Transverse colon (tissue), 4 donors: ENCODE measurements around the gene SEMA4D. TPM values are rescaled to one million over a fixed set of nuclear protein-coding genes. Genes with fewer than 3 reads are reported as not detected.

ENCODE experiments used
- DNase-seq: peaks from one replicate; pipeline ENCODE4 v3.0.0-alpha.2; 2019
- H3K27ac ChIP-seq, 4 donors: fragments of 200-600 bp; sonication (generic); 2 replicates each; pipeline ENCODE4 v1.5.1; 2016 to 2018; ENCODE audit warnings: inconsistent platforms in 4 of 4
- H3K27me3 ChIP-seq: fragments of 200-600 bp; sonication (generic); 2 replicates; pipeline ENCODE4 v1.5.1; 2017; ENCODE audit warnings: inconsistent platforms
- H3K36me3 ChIP-seq, 4 donors: fragments of 200-600 bp; sonication (generic); 2 replicates each; pipeline ENCODE4 v1.5.1; 2017 to 2019; ENCODE audit warnings: inconsistent platforms in 4 of 4
- H3K4me1 ChIP-seq, 4 donors: fragments of 200-600 bp; sonication (generic); 2 replicates each; pipeline ENCODE4 v1.5.1; 2017 to 2020; ENCODE audit warnings: inconsistent platforms in 4 of 4
- H3K4me3 ChIP-seq, 4 donors: fragments of 200-600 bp; sonication (generic); 1 replicate in 1 of 4; 2 replicates in 3 of 4; pipeline versions ENCODE4 v1.5.1 to v1.6.1; 2017 to 2019; ENCODE audit warnings: inconsistent platforms in 4 of 4
- H3K9me3 ChIP-seq, 2 donors: fragments of 200-600 bp; sonication (generic); 2 replicates each; pipeline ENCODE4 v1.5.1; 2017 to 2019; ENCODE audit warnings: inconsistent platforms in 2 of 2
- EP300 ChIP-seq: sonication (generic); formaldehyde crosslinking; IDR thresholded peaks from one replicate; pipeline ENCODE4 v1.6.1; 2017; ENCODE audit warnings: antibody characterized with exemption, low read depth
- POLR2A ChIP-seq: fragments of 450-650 bp; IDR thresholded peaks from one replicate; pipeline ENCODE4 v1.6.1; 2016; ENCODE audit warnings: antibody characterized with exemption, mild to moderate bottlenecking, moderate library complexity
- POLR2AphosphoS5 ChIP-seq, 3 donors: sonication (generic); formaldehyde crosslinking; IDR thresholded peaks; one replicate each; pipeline ENCODE4 v1.6.1; 2016; ENCODE audit warnings: antibody characterized with exemption in 3 of 3
- WGBS, 2 donors: methylation state at CpG; one replicate each; pipeline ENCODE4 v1.1.5; 2018; ENCODE audit warnings: low coverage in 1 of 2; 5-methylcytosine and 5-hydroxymethylcytosine counted together
- in situ Hi-C, 4 donors: fragments of 200-750 bp; cut with MboI; loops; one replicate each; pipeline versions ENCODE4 v1.15.0 to v1.15.1; 2017; ENCODE audit warnings: low sequenced_read_pairs in 3 of 4, low pct_ligation_motif_present in 1 of 4, low pct_unique_long_range_greater_than_20kb in 1 of 4
- intact Hi-C: fragments of 100-400 bp; cut with DNase I; formaldehyde crosslinking; loops from one replicate; pipeline ENCODE4 v1.15.1; 2023; ENCODE audit warnings: low total_unique reads
- total RNA-seq, 4 donors: library from RNA; depleted of rRNA; stranded (reverse); fragments of >200 nt; gene quantifications; one replicate each; pipeline ENCODE4 v1.1.0, GENCODE V29; 2016
- TF ChIP-seq, protein P1 (sequence below), 5 experiments: fragments of 200-600 bp in 3 of 5; fragments of 450-650 bp in 2 of 5; sonication (generic) in 3 of 5; IDR thresholded peaks; 1 replicate in 2 of 5; 2 replicates in 3 of 5; pipeline ENCODE4 v1.5.1; 2016 to 2017; ENCODE audit warnings: antibody characterized with exemption in 5 of 5, inconsistent platforms in 3 of 5, mild to moderate bottlenecking in 2 of 5, moderate library complexity in 1 of 5

The SEMA4D gene
- total RNA-seq, 4 donors from 2014 or later, result 8.7 to 29.1 (median 14.5) TPM

DNA sequence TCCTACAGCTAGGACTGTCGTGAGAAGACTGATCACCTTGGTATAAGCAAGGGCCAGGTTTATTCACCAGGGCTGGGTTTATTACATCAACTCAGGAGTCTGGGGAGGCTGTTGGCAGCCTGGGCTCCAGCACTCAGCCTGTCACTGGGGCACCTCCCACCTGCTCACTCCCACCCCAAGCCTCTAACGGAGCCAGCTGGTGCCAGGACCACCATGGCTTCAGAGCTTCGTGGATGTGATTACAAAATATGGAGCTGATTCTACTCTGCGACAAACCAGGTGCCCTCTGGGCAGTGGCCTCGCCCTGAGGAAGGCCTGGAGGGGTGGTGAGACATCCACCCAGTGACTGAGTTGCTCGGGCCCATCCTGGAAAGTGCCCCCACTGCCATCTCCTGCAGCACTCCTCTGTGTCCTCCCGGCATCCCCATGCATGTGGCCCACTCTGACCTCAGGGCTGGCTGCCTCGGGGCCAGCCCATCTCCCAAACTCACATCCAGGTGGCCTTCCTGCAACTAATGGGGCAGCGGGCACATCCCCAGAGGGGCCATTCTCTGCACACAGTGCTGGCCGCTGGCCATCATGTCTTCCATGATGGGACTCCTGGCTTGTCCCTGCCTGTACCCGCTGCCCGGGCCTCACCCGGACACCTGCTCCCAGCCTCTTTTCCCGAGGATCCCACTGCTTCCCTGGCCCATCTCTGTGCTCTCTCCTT, 130.0 kb downstream of the SEMA4D start:
- WGBS, 2 donors, result 89% methylated on average over 13 of the region's 14 CpGs; no CpG with 5 or more reads in 1 of the 2 donors
- no peak overlapping the region for H3K4me3 ChIP-seq
- DNase-seq, result no peak
- TF ChIP-seq POLR2AphosphoS5 (IDR thresholded peaks at IDR 0.05) (no peak), EP300 (no peak), POLR2A (no peak)
- TF ChIP-seq, protein P1, sequence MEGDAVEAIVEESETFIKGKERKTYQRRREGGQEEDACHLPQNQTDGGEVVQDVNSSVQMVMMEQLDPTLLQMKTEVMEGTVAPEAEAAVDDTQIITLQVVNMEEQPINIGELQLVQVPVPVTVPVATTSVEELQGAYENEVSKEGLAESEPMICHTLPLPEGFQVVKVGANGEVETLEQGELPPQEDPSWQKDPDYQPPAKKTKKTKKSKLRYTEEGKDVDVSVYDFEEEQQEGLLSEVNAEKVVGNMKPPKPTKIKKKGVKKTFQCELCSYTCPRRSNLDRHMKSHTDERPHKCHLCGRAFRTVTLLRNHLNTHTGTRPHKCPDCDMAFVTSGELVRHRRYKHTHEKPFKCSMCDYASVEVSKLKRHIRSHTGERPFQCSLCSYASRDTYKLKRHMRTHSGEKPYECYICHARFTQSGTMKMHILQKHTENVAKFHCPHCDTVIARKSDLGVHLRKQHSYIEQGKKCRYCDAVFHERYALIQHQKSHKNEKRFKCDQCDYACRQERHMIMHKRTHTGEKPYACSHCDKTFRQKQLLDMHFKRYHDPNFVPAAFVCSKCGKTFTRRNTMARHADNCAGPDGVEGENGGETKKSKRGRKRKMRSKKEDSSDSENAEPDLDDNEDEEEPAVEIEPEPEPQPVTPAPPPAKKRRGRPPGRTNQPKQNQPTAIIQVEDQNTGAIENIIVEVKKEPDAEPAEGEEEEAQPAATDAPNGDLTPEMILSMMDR (IDR thresholded peaks at IDR 0.05), result no peak
- no peak overlapping the region for H3K27ac ChIP-seq
- H3K36me3 ChIP-seq, result no peaks in the 10 kb centered on the region
- no peaks in the 10 kb centered on the region for H3K4me1 ChIP-seq
- intact Hi-C loops (no loop called here), in situ Hi-C loops (no loop called here)
- no peaks in the 10 kb centered on the region for H3K9me3 ChIP-seq
- H3K27me3 ChIP-seq, result no peaks in the 10 kb centered on the region

DNA sequence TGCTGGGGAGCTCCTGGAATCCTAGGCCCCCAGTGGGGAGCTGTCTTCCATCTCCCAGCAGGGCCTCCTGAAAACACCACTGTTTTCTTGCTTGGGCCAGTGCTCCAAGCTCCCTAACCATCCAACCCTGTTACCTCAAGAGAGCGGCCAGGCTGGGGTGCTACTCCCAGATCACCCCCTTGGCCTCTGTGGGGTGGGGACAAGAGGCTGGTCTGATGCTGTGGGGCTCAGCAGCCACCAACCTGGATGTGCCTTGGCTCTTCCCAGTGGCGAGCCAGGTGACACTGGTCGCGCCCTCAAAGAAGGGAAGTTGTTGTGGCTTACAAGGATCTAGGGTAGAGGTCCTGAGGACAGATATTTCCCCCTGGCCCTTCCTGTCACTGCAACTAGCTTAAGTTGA, 130.6 kb downstream of the SEMA4D start:
- Histone ChIP-seq H3K4me1 (no peaks in the 10 kb centered on the region), H3K27ac (no peak overlapping the region), H3K27me3 (no peaks in the 10 kb centered on the region), H3K36me3 (no peaks in the 10 kb centered on the region), H3K4me3 (no peak overlapping the region), H3K9me3 (no peaks in the 10 kb centered on the region)
- intact Hi-C loops (no loop called here), in situ Hi-C loops (no loop called here)
- WGBS, 2 donors, result 84 to 100% methylated on average over 1 to 4 of the region's 4 CpGs
- TF ChIP-seq POLR2A, result no peak
- TF ChIP-seq, protein P1 (IDR thresholded peaks at IDR 0.05), result no peak
- TF ChIP-seq EP300, result no peak
- no peak for TF ChIP-seq POLR2AphosphoS5 (IDR thresholded peaks at IDR 0.05)
- no peak for DNase-seq

DNA sequence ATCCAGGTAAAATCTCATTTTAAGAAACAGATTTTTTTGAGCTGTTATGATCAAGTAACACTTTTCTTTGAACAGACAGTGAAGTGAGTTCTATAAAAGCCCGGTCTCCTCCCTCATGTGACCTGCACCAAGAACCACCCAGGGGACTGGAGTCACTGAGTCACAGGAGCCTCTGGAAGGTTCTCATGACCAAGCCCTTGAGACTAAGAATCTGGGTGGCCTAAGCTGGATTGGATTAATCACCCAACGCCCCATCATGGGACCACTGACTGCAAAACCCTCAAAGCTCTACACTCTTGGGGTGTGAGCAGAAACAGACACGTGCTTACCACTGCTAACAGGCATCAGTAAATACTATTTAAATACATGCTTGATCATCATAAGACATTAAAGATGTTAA, 131.2 kb downstream of the SEMA4D start:
- no peak overlapping the region for H3K4me3 ChIP-seq
- no peak overlapping the region for H3K27ac ChIP-seq
- no peak for DNase-seq
- no peaks in the 10 kb centered on the region for H3K27me3 ChIP-seq
- H3K9me3 ChIP-seq, result no peaks in the 10 kb centered on the region
- H3K36me3 ChIP-seq, result peaks cover 0 to 4% (median 0%) of the 10 kb centered on the region in 4 donors
- WGBS, 2 donors, result 86 to 100% methylated on average over 2 to 3 of the region's 3 CpGs
- no peak for TF ChIP-seq POLR2AphosphoS5 (IDR thresholded peaks at IDR 0.05)
- no peak for TF ChIP-seq POLR2A
- TF ChIP-seq, protein P1 (IDR thresholded peaks at IDR 0.05), result no peak
- TF ChIP-seq EP300, result no peak
- H3K4me1 ChIP-seq, result no peaks in the 10 kb centered on the region
- intact Hi-C loops, result loop anchor here (1.0 kb wide), 1 partner anchor 46 kb away; no protein-coding TSS in a partner anchor
- in situ Hi-C loops, result no loop called here

DNA sequence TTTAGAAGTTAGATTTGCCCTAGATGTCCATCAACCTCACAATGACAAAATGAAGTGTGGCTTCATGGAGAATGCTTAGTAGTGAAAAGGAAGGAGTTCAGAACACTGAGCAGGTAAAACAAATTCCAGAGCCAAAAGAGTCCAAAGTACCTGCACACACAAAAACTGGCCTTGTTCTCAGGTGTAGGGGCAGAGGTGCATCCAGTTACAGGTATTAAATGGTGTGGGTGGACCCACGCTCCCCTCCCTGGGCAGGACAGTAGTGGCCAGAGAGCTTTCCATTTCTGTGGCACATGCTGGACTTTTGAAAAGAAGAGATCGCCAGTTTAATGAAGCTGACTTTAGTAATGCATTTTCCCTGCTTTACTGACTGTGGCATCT, 132.4 kb downstream of the SEMA4D start:
- no peak for TF ChIP-seq EP300
- in situ Hi-C loops (no loop called here), intact Hi-C loops (no loop called here)
- Histone ChIP-seq H3K27me3 (no peaks in the 10 kb centered on the region), H3K4me1 (no peaks in the 10 kb centered on the region), H3K36me3 (peaks cover 0 to 9% (median 4%) of the 10 kb centered on the region in 4 donors), H3K9me3 (no peaks in the 10 kb centered on the region), H3K27ac (no peak overlapping the region), H3K4me3 (no peak overlapping the region)
- WGBS, 2 donors, result 87 to 100% methylated on average over 1 to 2 of the region's 2 CpGs
- DNase-seq, result no peak
